GM18498 (cell line): ENCODE data around the gene NRARP.

ENCODE experiments used
- ATAC-seq: cut with Tn5 transposase; IDR thresholded peaks from one replicate; pipeline ENCODE4 v1.9.1; 2021; ENCODE audit warnings: mild to moderate bottlenecking, moderate library complexity; ENCODE audit not compliant: unreplicated experiment

NRARP gene

GRCh38 chr9:137278721-137279711 is 23.1 kb downstream of the NRARP start:
- no peak for ATAC-seq

- ATAC-seq = peak; percentile 1
These were observed 23.9 kb downstream of the NRARP start for GRCh38 chr9:137278061-137278701.

DNA sequence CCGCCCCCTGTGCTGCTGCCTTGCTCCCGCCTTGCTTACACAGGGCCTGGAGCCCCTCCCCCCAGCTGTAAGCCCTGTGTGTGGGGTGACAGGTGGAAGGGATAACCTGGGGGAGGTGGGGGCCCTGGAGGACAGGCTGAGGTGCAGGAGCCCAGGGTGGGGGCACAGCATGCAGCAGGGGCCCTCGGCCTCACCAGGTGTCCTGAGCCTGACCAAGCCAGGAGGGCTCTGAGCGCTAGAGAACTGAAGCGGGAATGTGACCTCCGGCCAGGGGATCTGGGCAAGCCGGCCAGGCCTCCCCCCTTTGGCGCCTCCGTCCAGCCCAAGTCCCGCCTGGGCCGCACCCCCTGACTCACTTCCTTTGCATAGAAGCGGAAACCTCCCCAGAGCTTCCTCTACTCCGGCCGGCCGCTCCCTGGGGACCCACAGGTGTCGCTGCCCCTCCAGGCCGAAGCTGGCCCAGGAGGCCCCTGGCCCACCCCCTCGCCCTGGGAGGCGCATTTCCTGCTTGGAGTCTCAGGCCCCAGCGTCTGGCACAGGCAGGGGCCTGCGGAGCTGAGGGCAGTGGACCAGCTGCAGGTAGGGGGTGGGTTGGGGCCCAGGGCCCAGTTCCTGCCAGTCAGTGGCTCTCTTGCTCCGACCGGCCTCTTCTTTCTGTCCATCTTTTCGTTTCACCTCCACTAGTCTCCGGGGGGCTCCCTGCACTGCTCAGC is 24.6 kb downstream of the NRARP start, which contains the start of gene TOR4A:
Gene TOR4A, plus strand, starts transcription at position 398 of the 713 bp plus-strand sequence. CDS start 964 bp downstream, outside the sequence.
- ATAC-seq = peak; percentile 74

DNA sequence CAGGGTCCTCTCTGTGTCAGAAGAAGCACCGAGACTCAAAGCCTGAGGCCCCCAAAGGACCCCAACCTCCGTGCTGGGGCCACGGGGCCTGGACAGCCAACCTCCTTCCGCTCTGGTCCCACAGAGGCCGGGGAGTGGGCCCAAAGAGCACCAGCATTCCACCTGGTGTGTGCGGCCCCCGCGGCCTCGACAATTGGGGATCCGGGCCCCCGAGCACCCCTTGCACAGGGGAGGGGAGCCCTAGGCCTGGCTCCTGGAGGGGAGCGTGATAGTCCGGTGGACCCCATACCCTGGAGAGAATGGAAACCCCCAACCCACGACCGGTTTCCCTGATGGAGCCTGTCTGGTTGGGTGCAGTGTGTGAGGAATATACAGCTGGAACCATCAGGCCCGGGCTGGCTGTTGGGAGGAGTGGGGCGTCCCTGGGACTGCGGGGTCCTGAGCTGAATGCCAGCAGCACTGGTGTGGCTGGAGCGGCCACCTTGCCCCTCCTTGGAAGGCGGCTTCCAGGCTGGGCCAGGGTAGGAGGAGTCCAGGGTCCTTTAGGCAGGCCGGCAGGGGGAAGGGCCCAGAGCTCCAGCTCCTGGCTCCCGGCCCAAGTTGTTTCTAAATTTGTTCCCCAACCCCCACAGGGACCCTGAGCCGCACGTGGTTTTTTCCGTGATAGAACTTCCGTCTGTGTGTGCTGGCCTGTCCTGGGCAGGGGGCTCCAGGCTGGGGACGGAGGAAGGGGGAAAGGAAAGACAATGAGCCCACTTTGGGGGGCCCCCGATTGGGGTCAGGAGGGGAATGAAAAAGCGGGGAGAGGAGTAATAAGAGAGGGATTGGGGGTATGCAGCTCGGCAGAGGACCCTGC is 25.4 kb downstream of the NRARP start:
- ATAC-seq = no peak

- ATAC-seq = no peak
These were observed 26.2 kb downstream of the NRARP start for GRCh38 chr9:137275588-137276472.

DNA sequence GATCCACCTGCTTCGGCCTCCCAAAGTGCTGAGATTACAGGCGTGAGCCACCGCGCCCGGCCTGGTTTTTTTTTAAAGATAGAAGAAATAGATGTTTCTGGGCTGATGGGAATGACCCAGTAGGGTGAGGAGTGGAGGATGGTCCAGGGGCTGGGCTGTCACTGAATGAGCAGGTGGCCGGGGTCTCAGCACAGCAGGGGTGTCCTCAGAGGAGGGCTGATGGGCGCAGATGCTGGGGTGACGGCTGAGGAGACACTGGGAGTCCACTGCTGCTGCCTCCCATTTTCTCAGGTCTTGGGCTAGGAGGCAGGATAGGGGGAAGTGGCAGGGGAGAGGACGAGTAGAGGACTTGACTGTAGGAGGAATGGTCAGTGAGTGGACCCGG is 26.9 kb downstream of the NRARP start:
- ATAC-seq = no peak

- no peak for ATAC-seq
These were observed 28.3 kb downstream of the NRARP start for GRCh38 chr9:137273611-137274320.

- ATAC-seq = no peak
These were observed 29.0 kb downstream of the NRARP start for GRCh38 chr9:137273095-137273490.

DNA sequence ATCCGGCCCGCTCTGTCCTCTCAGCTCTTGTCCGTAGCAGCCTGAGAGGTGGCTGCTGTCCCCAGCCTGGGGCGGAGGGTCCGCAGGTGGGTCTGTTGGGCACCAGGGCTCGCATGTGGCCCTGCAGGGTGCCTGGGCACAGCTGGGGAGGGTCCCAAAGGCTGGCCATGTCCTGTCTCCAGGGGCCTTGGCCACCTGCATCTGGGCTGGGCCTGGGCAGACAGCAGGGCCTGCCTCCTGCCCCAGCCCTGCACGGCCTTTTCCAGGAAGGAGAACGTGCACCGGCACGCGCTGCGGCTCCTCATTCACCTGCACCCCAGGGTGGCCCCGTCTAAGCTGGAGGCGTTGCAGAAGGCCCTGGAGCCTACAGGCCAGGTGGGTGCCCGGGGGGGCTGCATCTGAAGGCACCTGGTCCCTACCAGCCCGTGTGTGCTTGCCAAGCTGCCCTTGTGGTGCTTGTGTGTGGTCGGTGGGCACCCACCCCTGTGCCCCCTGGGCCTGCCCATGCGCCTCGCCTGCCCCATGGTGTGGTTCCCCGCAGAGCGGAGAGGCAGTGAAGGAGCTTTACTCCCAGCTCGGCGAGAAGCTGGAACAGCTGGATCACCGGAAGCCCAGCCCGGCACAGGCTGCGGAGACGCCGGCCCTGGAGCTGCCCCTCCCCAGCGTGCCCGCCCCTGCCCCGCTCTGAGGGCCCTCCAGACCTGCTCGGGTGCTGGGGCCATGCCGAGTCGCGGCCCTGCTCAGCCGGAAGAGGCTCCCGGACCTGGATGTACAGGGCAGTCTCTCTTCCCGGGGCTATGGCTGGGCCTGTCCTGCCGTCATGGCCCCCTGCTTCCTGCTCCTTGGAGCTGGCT is 29.6 kb downstream of the NRARP start:
- no peak for ATAC-seq

GRCh38 chr9:137271696-137272076 is 30.4 kb downstream of the NRARP start:
- no peak for ATAC-seq

GRCh38 chr9:137270929-137271695 is 31.0 kb downstream of the NRARP start:
- no peak for ATAC-seq

DNA sequence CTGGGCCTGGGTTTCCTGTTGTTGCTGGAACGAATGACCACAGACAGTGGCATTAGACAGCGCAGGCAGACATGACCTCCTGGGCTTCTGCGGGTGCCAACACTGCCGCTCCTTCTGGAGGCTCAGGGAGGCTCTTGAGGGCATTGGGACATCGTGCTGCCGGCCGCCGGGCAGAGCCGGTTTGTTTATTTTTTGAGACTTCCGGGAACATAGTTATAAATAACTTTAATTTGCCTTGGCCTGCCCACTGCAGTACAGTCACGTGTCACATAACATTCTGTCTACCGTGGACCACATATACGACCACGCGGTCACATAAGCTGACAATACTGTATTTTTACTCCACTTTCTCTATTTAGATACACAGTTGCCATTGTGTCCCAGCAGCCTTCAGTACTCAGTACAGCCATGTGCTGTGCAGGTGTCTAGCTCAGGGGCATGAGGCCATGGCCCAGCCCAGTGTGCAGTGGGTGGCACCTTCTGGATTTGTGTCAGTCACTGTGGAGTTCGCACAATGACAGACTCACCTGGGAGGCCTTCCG is 32.8 kb downstream of the NRARP start:
- ATAC-seq = no peak

GRCh38 chr9:137268538-137269201 is 33.4 kb downstream of the NRARP start:
- no peak for ATAC-seq

- no peak for ATAC-seq
These were observed 34.1 kb downstream of the NRARP start for GRCh38 chr9:137267933-137268355.

- ATAC-seq = no peak
These were observed 35.3 kb downstream of the NRARP start for GRCh38 chr9:137266585-137267453.
